GM12878 (cell line): ENCODE results near the gene TPRG1. TPM values are rescaled to one million over a fixed set of nuclear protein-coding genes. Genes with fewer than 3 reads are reported as not detected.

Source experiments
- ATAC-seq: fragments of 200-7000 bp; cut with Tn5 transposase; 3 replicates; pipeline ENCODE4 v1.9.1; 2020; ENCODE audit warnings: mild to moderate bottlenecking, moderate library complexity
- BruUV-seq: library from RNA; stranded (reverse); fragments of 400-500 nt; replicated peaks from 2 replicates; lab custom pipeline; 2021; lab: Mats Ljungman, UMichigan
- CTCF ChIA-PET: fragments of 300-600 bp; sonication (Branson Sonifier 250); formaldehyde crosslinking; extraction: SDS; loops from one replicate; lab custom pipeline; 2021; ENCODE audit warnings: inconsistent platforms; lab: Yijun Ruan, JAX
- POLR2A ChIA-PET: fragments of 350-600 bp; formaldehyde crosslinking; extraction: SDS; loops from one replicate; lab custom pipeline; 2021; ENCODE audit warnings: inconsistent platforms; lab: Charles Lee
- RAD21 ChIA-PET: fragments of 300-600 bp; sonication (Branson Sonifier 250); formaldehyde crosslinking; loops from one replicate; lab custom pipeline; 2023; ENCODE audit warnings: antibody characterized with exemption; ENCODE audit not compliant: unreplicated experiment; lab: Charles Lee
- SMC1A ChIA-PET: fragments of 300-600 bp; sonication (Branson Sonifier 250); formaldehyde crosslinking; loops from one replicate; lab custom pipeline; 2023; ENCODE audit not compliant: unreplicated experiment, uncharacterized antibody; lab: Charles Lee
- DNase-seq: peaks from one replicate; pipeline ENCODE4 v3.0.0-alpha.2; 2011; ENCODE audit warnings: low read depth, low spot score
- FAIRE-seq: peaks from 3 replicates; lab custom pipeline; 2011; peaks lifted over from hg19 to GRCh38; lab: Jason Lieb, UNC
- H2AFZ ChIP-seq: 2 replicates; pipeline ENCODE4 v1.6.0; 2011; ENCODE audit warnings: low read depth, low read length, control low read depth; ENCODE audit not compliant: control insufficient read depth
- H3K27ac ChIP-seq: 2 replicates; pipeline ENCODE4 v1.5.1; 2011; ENCODE audit warnings: control low read depth; ENCODE audit not compliant: control insufficient read depth, insufficient read depth
- H3K27me3 ChIP-seq, 2 experiments: replicated peaks in 1 of 2; 2 replicates each; pipeline versions ENCODE4 v1.6.0 to v1.6.1; 2011; ENCODE audit warnings: low read length in 1 of 2; ENCODE audit not compliant: control insufficient read depth in 2 of 2, insufficient read depth in 2 of 2
- H3K36me3 ChIP-seq, 2 experiments: 2 replicates each; pipeline ENCODE4 v1.5.1; 2011; ENCODE audit warnings: low read length in 1 of 2; ENCODE audit not compliant: control insufficient read depth in 2 of 2, insufficient read depth in 2 of 2
- H3K4me1 ChIP-seq: 2 replicates; pipeline ENCODE4 v1.6.1; 2011; ENCODE audit warnings: mild to moderate bottlenecking, low read length, moderate library complexity, mixed read lengths; ENCODE audit not compliant: control insufficient read depth, insufficient read depth
- H3K4me2 ChIP-seq: 2 replicates; pipeline ENCODE4 v1.6.0; 2011; ENCODE audit warnings: control low read depth; ENCODE audit not compliant: control insufficient read depth, insufficient read depth
- H3K4me3 ChIP-seq: fragments of 200-600 bp; sonication (generic); 2 replicates; pipeline ENCODE4 v1.5.1; 2016
- H3K79me2 ChIP-seq: 2 replicates; pipeline ENCODE4 v1.6.0; 2011; ENCODE audit warnings: low read length; ENCODE audit not compliant: control insufficient read depth, insufficient read depth
- H3K9ac ChIP-seq: 2 replicates; pipeline ENCODE4 v1.8.0; 2011; ENCODE audit warnings: low read length, control low read depth, mixed read lengths; ENCODE audit not compliant: control insufficient read depth, insufficient read depth
- H3K9me3 ChIP-seq: replicated peaks from 3 replicates; pipeline ENCODE4 v1.5.1; 2011; ENCODE audit warnings: mild to moderate bottlenecking, low read length; ENCODE audit not compliant: control insufficient read depth, insufficient read depth
- H4K20me1 ChIP-seq: 2 replicates; pipeline ENCODE4 v1.6.0; 2011; ENCODE audit not compliant: control insufficient read depth, insufficient read depth
- ESRRA ChIP-seq: IDR thresholded peaks from 2 replicates; pipeline ENCODE4 v1.6.1; 2012; ENCODE audit warnings: mild to moderate bottlenecking, low read length, improper control_type of control experiment
- FOXM1 ChIP-seq: IDR thresholded peaks from 2 replicates; pipeline ENCODE4 v1.6.1; 2012; ENCODE audit warnings: low read depth, mild to moderate bottlenecking, inconsistent platforms, low read length, moderate library complexity
- JUND ChIP-seq: IDR thresholded peaks from 2 replicates; pipeline ENCODE4 v1.6.1; 2012; ENCODE audit warnings: low read depth, mild to moderate bottlenecking, low read length, improper control_type of control experiment, moderate library complexity
- POLR2AphosphoS2 ChIP-seq: IDR thresholded peaks from 2 replicates; pipeline ENCODE4 v1.6.1; 2011; ENCODE audit warnings: low read depth, mild to moderate bottlenecking, low read length, improper control_type of control experiment, moderate library complexity
- RAD21 ChIP-seq: IDR thresholded peaks from 2 replicates; pipeline ENCODE4 v1.6.1; 2011; ENCODE audit warnings: mild to moderate bottlenecking, low read depth, low read length, moderate library complexity; ENCODE audit not compliant: insufficient read depth
- SP1 ChIP-seq: IDR thresholded peaks from one replicate; pipeline ENCODE4 v1.6.1; 2011; ENCODE audit warnings: low read depth, low read length
- SRF ChIP-seq, 2 experiments: IDR thresholded peaks; 2 replicates each; pipeline ENCODE4 v1.6.1; 2011; ENCODE audit warnings: low read depth in 2 of 2, low read length in 2 of 2, mild to moderate bottlenecking in 1 of 2, moderate library complexity in 1 of 2
- TCF12 ChIP-seq: IDR thresholded peaks from 2 replicates; pipeline ENCODE4 v1.6.1; 2011; ENCODE audit warnings: low read depth, mild to moderate bottlenecking, low read length
- ZNF274 ChIP-seq: IDR thresholded peaks from one replicate; pipeline ENCODE4 v1.8.0; 2011; ENCODE audit not compliant: insufficient read length, insufficient read depth
- ZNF384 ChIP-seq: IDR thresholded peaks from 2 replicates; pipeline ENCODE4 v1.6.1; 2012; ENCODE audit warnings: low read depth, mild to moderate bottlenecking, low read length, improper control_type of control experiment, borderline replicate concordance
- WGBS: methylation state at CpG from one replicate; pipeline ENCODE4 v1.1.6; 2016; ENCODE audit warnings: low lambda C conversion rate; ENCODE audit not compliant: insufficient replicate concordance, insufficient coverage; ENCODE audit errors: missing lambda C conversion rate; 5-methylcytosine and 5-hydroxymethylcytosine counted together
- in situ Hi-C: fragments of 300-500 bp; cut with MboI; formaldehyde crosslinking; loops from 9 replicates; pipeline ENCODE4 v1.14.3; 2018; ENCODE audit warnings: mixed read lengths
- intact Hi-C: fragments of 100-400 bp; cut with micrococcal nuclease; formaldehyde crosslinking; loops from one replicate; pipeline ENCODE4 v1.14.2; 2022; ENCODE audit not compliant: unreplicated experiment
- polyA plus RNA-seq, 11 experiments: library from polyadenylated mRNA; depleted of rRNA in 4 of 11; unstranded in 6 of 11; stranded (reverse) in 5 of 11; fragments of >200 nt; fragmentation: Nextera tagmentation in 4 of 11; fragmentation: Illumina TruSeq in 1 of 11; extraction: Ambion mirVana in 4 of 11; extraction: Trizol in 1 of 11; gene quantifications; 1 replicate in 1 of 11; 2 replicates in 10 of 11; pipeline versions ENCODE4 v1.2.1 to v1.2.3, GENCODE V29; 2011 to 2016; ENCODE audit warnings: inconsistent platforms in 2 of 11, missing spikeins in 2 of 11, low read depth in 1 of 11
- total RNA-seq, 4 experiments: library from RNA; depleted of rRNA in 3 of 4; stranded (reverse); fragments of >200 nt in 3 of 4; fragmentation: Illumina TruSeq in 1 of 4; extraction: Trizol in 1 of 4; gene quantifications; 2 replicates each; pipeline versions ENCODE4 v1.2.1 to v1.2.3, GENCODE V29; 2013 to 2021
- TF ChIP-seq, protein P1 (sequence below): fragments of 450-650 bp; IDR thresholded peaks from 2 replicates; pipeline ENCODE4 v1.6.1; 2017; ENCODE audit warnings: mild to moderate bottlenecking, moderate library complexity
- TF ChIP-seq, protein P2 (sequence below): IDR thresholded peaks from 2 replicates; pipeline ENCODE4 v1.6.1; 2011; ENCODE audit warnings: low read depth, mild to moderate bottlenecking, low read length, moderate library complexity, borderline replicate concordance; ENCODE audit errors: extremely low read depth
- TF ChIP-seq, protein P3 (sequence below), 3 experiments: IDR thresholded peaks in 2 of 3; conservative IDR thresholded peaks in 1 of 3; 2 replicates each; pipeline ENCODE4 v1.5.1; 2011; ENCODE audit warnings: low read depth in 3 of 3, low read length in 3 of 3, mild to moderate bottlenecking in 3 of 3, control low read depth in 2 of 3, moderate library complexity in 2 of 3, inconsistent platforms in 1 of 3, mixed read lengths in 1 of 3; ENCODE audit not compliant: control insufficient read depth in 2 of 3, insufficient read depth in 1 of 3; ENCODE audit errors: extremely low read depth in 1 of 3

TPRG1 gene
- total and polyA plus RNA-seq, 10 of the 15 experiments (the other 5 are each of a cell fraction or from before 2014, with no cell fraction given): 0.26 to 30.7 (median 3.6) TPM

- FAIRE-seq: no peak
These were observed 21.0 kb downstream of the TPRG1 start for GRCh38 chr3:189192725-189193124.

DNA sequence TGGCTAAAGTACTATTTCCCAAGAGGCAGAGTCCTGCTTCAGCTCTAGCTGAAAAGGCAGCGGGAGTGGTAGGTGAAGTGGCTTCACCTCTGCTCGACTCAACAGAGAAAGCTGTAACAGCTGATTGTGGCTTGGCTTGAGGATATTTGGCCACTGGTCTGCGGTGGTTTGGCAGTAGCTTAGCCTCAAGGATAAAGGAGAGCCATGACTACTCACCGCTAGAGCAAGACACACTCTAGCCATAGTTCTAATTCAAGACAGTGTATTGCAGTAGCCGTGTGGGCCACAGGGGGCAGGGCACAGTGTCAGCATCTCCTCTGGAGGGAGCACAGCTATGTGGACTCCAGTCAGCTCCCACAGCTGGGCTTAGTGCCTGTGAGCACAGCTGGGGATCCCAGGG is 23.5 kb downstream of the TPRG1 start:
- CTCF ChIA-PET: no interaction called here
- H2AFZ ChIP-seq: no peak overlapping the region
- intact Hi-C loops: no loop called here

More at GRCh38 chr3:189192725-189193124, 21.0 kb downstream of the TPRG1 start:
- Histone ChIP-seq H3K4me2 (no peak overlapping the region), H3K4me3 (no peak overlapping the region), H3K4me1 (no peaks in the 10 kb centered on the region), H3K9me3 (no peaks in the 10 kb centered on the region; the same call in 1 of the 3 replicates), H3K27ac (no peak overlapping the region), H3K79me2 (no peaks in the 10 kb centered on the region), H2AFZ (no peak overlapping the region), H3K27me3 (no peaks in the 10 kb centered on the region), H3K36me3 (no peaks in the 10 kb centered on the region), H3K9ac (no peak overlapping the region), H4K20me1 (no peaks in the 10 kb centered on the region)
- CTCF ChIA-PET: interaction anchor here (0.8 to 1.1 kb wide), 2 partner anchors 12 to 18 kb away, joined by 3 to 4 read pairs; no protein-coding TSS in a partner anchor
- RAD21 ChIA-PET: no interaction called here
- SMC1A ChIA-PET: no interaction called here
- TF ChIP-seq TCF12 (no peak), ZNF384 (no peak), JUND (no peak), FOXM1 (no peak), SP1 (no peak), SRF (IDR thresholded peaks at IDR 0.05; ENCODE audit: low read depth in 2 of 2, low read length in 2 of 2) (no peak), POLR2AphosphoS2 (no peak), RAD21 (no peak), ZNF274 (no peak), ESRRA (no peak)
- BruUV-seq: no TSS peak
- in situ Hi-C loops: no loop called here
- DNase-seq (no peak), ATAC-seq (no peak)
- POLR2A ChIA-PET: no interaction called here
- intact Hi-C loops: no loop called here

More for the DNA sequence above, 23.5 kb downstream of the TPRG1 start:
- no peaks in the 10 kb centered on the region for H3K36me3 ChIP-seq
- ChIA-PET SMC1A (no interaction called here), RAD21 (no interaction called here), POLR2A (no interaction called here)
- WGBS: 31% methylated on average over 5 of the region's 5 CpGs
- BruUV-seq: no TSS peak
- peak; percentile 56; the same call in 2 of the 3 replicates for ATAC-seq
- H3K9me3 ChIP-seq: no peaks in the 10 kb centered on the region; the same call in 1 of the 3 replicates
- H3K79me2 ChIP-seq: no peaks in the 10 kb centered on the region
- no peaks in the 10 kb centered on the region for H3K4me1 ChIP-seq
- TF ChIP-seq, protein P1, sequence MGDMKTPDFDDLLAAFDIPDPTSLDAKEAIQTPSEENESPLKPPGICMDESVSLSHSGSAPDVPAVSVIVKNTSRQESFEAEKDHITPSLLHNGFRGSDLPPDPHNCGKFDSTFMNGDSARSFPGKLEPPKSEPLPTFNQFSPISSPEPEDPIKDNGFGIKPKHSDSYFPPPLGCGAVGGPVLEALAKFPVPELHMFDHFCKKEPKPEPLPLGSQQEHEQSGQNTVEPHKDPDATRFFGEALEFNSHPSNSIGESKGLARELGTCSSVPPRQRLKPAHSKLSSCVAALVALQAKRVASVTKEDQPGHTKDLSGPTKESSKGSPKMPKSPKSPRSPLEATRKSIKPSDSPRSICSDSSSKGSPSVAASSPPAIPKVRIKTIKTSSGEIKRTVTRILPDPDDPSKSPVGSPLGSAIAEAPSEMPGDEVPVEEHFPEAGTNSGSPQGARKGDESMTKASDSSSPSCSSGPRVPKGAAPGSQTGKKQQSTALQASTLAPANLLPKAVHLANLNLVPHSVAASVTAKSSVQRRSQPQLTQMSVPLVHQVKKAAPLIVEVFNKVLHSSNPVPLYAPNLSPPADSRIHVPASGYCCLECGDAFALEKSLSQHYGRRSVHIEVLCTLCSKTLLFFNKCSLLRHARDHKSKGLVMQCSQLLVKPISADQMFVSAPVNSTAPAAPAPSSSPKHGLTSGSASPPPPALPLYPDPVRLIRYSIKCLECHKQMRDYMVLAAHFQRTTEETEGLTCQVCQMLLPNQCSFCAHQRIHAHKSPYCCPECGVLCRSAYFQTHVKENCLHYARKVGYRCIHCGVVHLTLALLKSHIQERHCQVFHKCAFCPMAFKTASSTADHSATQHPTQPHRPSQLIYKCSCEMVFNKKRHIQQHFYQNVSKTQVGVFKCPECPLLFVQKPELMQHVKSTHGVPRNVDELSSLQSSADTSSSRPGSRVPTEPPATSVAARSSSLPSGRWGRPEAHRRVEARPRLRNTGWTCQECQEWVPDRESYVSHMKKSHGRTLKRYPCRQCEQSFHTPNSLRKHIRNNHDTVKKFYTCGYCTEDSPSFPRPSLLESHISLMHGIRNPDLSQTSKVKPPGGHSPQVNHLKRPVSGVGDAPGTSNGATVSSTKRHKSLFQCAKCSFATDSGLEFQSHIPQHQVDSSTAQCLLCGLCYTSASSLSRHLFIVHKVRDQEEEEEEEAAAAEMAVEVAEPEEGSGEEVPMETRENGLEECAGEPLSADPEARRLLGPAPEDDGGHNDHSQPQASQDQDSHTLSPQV: no peak
- TF ChIP-seq, protein P2, sequence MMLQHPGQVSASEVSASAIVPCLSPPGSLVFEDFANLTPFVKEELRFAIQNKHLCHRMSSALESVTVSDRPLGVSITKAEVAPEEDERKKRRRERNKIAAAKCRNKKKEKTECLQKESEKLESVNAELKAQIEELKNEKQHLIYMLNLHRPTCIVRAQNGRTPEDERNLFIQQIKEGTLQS: no peak
- TF ChIP-seq, protein P3, sequence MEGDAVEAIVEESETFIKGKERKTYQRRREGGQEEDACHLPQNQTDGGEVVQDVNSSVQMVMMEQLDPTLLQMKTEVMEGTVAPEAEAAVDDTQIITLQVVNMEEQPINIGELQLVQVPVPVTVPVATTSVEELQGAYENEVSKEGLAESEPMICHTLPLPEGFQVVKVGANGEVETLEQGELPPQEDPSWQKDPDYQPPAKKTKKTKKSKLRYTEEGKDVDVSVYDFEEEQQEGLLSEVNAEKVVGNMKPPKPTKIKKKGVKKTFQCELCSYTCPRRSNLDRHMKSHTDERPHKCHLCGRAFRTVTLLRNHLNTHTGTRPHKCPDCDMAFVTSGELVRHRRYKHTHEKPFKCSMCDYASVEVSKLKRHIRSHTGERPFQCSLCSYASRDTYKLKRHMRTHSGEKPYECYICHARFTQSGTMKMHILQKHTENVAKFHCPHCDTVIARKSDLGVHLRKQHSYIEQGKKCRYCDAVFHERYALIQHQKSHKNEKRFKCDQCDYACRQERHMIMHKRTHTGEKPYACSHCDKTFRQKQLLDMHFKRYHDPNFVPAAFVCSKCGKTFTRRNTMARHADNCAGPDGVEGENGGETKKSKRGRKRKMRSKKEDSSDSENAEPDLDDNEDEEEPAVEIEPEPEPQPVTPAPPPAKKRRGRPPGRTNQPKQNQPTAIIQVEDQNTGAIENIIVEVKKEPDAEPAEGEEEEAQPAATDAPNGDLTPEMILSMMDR (IDR thresholded peaks at IDR 0.05 in 2 of 3, conservative IDR thresholded peaks at IDR 0.05 in 1 of 3; ENCODE audit: control insufficient read depth in 2 of 3, extremely low read depth in 1 of 3, insufficient read depth in 1 of 3, low read depth in 3 of 3, low read length in 3 of 3): 0 out of 6 replicates have a peak, but pooled peaks of 2 of the 3 experiments have one; percentile 18 to 29
- no peaks in the 10 kb centered on the region for H4K20me1 ChIP-seq
- no peaks in the 10 kb centered on the region for H3K27me3 ChIP-seq
- H3K4me3 ChIP-seq: no peak overlapping the region
- FAIRE-seq: no peak
- no peak overlapping the region for H3K27ac ChIP-seq
- no peak for DNase-seq
- in situ Hi-C loops: no loop called here
- H3K9ac ChIP-seq: no peak overlapping the region
- no peak overlapping the region for H3K4me2 ChIP-seq
